K562 (cell line): ENCODE results near the gene TPD52L1. TPM values are rescaled to one million over a fixed set of nuclear protein-coding genes. Genes with fewer than 3 reads are reported as not detected.
A peak's percentile ranks its signal among the peaks of the same experiment; 100 is the strongest.

Experiments used
- ARID1B ChIP-seq: fragments of 450-650 bp; IDR thresholded peaks from 2 replicates; pipeline ENCODE4 v1.6.1; 2016; ENCODE audit warnings: antibody characterized with exemption, mild to moderate bottlenecking, inconsistent platforms
- ATF1 ChIP-seq, 2 experiments: fragments of 450-650 bp in 1 of 2; IDR thresholded peaks; 2 replicates each; pipeline ENCODE4 v1.6.1; 2016; ENCODE audit warnings: missing compliant biosample characterization in 1 of 2, missing genetic modification characterization in 1 of 2
- CBX1 ChIP-seq: sonication (generic); IDR thresholded peaks from 2 replicates; pipeline ENCODE4 v1.6.1; 2016; ENCODE audit warnings: antibody characterized with exemption, low read depth, mild to moderate bottlenecking
- CREM ChIP-seq: IDR thresholded peaks from 2 replicates; pipeline ENCODE4 v1.6.1; 2014; ENCODE audit warnings: antibody characterized with exemption, low read depth
- REST ChIP-seq, 2 experiments: fragments of 450-650 bp; formaldehyde crosslinking in 1 of 2; IDR thresholded peaks; 2 replicates each; pipeline versions ENCODE4 v1.4.0 to v1.6.1; 2014 to 2020; ENCODE audit warnings: mild to moderate bottlenecking in 2 of 2, borderline replicate concordance in 1 of 2, low read depth in 1 of 2
- SMARCA4 ChIP-seq: fragments of 450-650 bp; IDR thresholded peaks from 2 replicates; pipeline ENCODE4 v1.6.1; 2016
- VEZF1 ChIP-seq: fragments of 200-800 bp; sonication (Bioruptor generic); IDR thresholded peaks from 2 replicates; pipeline ENCODE4 v1.6.1; 2017; ENCODE audit warnings: missing genetic modification characterization, missing compliant biosample characterization
- ZBTB11 ChIP-seq, 3 experiments: fragments of 200-800 bp in 1 of 3; fragments of 250-450 bp in 1 of 3; fragments of 450-650 bp in 1 of 3; sonication (Bioruptor Pico) in 1 of 3; sonication (Bioruptor generic) in 1 of 3; formaldehyde crosslinking in 1 of 3; IDR thresholded peaks; 2 replicates each; pipeline versions ENCODE4 v1.6.1 to v1.8.0; 2016 to 2022; ENCODE audit warnings: mild to moderate bottlenecking in 2 of 3, missing genetic modification characterization in 2 of 3, missing compliant biosample characterization in 1 of 3, moderate library complexity in 1 of 3
- ZNF143 ChIP-seq: sonication (generic); formaldehyde crosslinking; IDR thresholded peaks from 2 replicates; pipeline ENCODE4 v1.9.0; 2022; ENCODE audit warnings: mild to moderate bottlenecking, missing genetic modification reagents
- ZSCAN32 ChIP-seq: fragments of 450-650 bp; formaldehyde crosslinking; IDR thresholded peaks from 2 replicates; pipeline ENCODE4 v1.4.0; 2020; ENCODE audit warnings: mild to moderate bottlenecking, moderate library complexity
- polyA plus RNA-seq, 8 experiments: library from polyadenylated mRNA; depleted of rRNA in 4 of 8; stranded (reverse) in 5 of 8; unstranded in 3 of 8; fragments of >200 nt; fragmentation: Nextera tagmentation in 2 of 8; fragmentation: Illumina TruSeq in 1 of 8; extraction: Ambion mirVana in 2 of 8; extraction: Trizol in 1 of 8; gene quantifications; 2 replicates each; pipeline versions ENCODE4 v1.2.1 to v1.2.3, GENCODE V29; 2011 to 2014; ENCODE audit warnings: inconsistent platforms in 1 of 8, missing spikeins in 1 of 8
- total RNA-seq, 7 experiments: library from RNA; depleted of rRNA in 6 of 7; stranded (reverse); fragments of >200 nt in 6 of 7; fragmentation: Illumina TruSeq in 2 of 7; extraction: Trizol in 2 of 7; gene quantifications; 2 replicates each; pipeline versions ENCODE4 v1.2.1 to v1.2.3, GENCODE V29; 2011 to 2021; ENCODE audit warnings: low replicate concordance in 1 of 7
- TF ChIP-seq, protein P1 (sequence below): IDR thresholded peaks from 3 replicates; pipeline ENCODE4 v1.6.1; 2011; ENCODE audit warnings: borderline replicate concordance, mild to moderate bottlenecking, moderate library complexity; ENCODE audit not compliant: insufficient read length; ENCODE audit errors: extremely low read depth

Gene TPD52L1
- total and polyA plus RNA-seq, 9 of the 15 experiments (the other 6 are each of a cell fraction or from before 2014, with no cell fraction given), result 12.9 to 149 (median 75.7) TPM

GRCh38 chr6:125188037-125188436 is 34.5 kb downstream of the TPD52L1 start (continued):
- TF ChIP-seq ZBTB11 (CRISPR knock-in tag; IDR thresholded peaks at IDR 0.05) (peak in 1 of 3 experiments; percentile 75; a peak in 2 of 6 replicates), CBX1 (no peak), ARID1B (peak; percentile 52; the same call in 1 of the 2 replicates), REST (IDR thresholded peaks at IDR 0.05; ENCODE audit: borderline replicate concordance) (no peak), REST (CRISPR knock-in tag; IDR thresholded peaks at IDR 0.05; ENCODE audit: low read depth) (no peak), SMARCA4 (peak; percentile 23; the same call in 1 of the 2 replicates), ZNF143 (CRISPR knock-in tag) (no peak), VEZF1 (CRISPR knock-in tag) (peak; percentile 45; the same call in 1 of the 2 replicates), CREM (peak; percentile 87), ATF1 (CRISPR knock-in tag; IDR thresholded peaks at IDR 0.05) (no peak), ATF1 (tag; IDR thresholded peaks at IDR 0.05) (peak; percentile 81), ZSCAN32 (no peak)
- TF ChIP-seq, protein P1, sequence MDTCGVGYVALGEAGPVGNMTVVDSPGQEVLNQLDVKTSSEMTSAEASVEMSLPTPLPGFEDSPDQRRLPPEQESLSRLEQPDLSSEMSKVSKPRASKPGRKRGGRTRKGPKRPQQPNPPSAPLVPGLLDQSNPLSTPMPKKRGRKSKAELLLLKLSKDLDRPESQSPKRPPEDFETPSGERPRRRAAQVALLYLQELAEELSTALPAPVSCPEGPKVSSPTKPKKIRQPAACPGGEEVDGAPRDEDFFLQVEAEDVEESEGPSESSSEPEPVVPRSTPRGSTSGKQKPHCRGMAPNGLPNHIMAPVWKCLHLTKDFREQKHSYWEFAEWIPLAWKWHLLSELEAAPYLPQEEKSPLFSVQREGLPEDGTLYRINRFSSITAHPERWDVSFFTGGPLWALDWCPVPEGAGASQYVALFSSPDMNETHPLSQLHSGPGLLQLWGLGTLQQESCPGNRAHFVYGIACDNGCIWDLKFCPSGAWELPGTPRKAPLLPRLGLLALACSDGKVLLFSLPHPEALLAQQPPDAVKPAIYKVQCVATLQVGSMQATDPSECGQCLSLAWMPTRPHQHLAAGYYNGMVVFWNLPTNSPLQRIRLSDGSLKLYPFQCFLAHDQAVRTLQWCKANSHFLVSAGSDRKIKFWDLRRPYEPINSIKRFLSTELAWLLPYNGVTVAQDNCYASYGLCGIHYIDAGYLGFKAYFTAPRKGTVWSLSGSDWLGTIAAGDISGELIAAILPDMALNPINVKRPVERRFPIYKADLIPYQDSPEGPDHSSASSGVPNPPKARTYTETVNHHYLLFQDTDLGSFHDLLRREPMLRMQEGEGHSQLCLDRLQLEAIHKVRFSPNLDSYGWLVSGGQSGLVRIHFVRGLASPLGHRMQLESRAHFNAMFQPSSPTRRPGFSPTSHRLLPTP, result no peak
